ENCODE results near the gene IL1RL1.

The IL1RL1 gene

GRCh38 chr2:102337012-102337411, 25.6 kb downstream of the IL1RL1 start:
- no peak for DNase-seq (ENCODE audit: low spot score)

DNA sequence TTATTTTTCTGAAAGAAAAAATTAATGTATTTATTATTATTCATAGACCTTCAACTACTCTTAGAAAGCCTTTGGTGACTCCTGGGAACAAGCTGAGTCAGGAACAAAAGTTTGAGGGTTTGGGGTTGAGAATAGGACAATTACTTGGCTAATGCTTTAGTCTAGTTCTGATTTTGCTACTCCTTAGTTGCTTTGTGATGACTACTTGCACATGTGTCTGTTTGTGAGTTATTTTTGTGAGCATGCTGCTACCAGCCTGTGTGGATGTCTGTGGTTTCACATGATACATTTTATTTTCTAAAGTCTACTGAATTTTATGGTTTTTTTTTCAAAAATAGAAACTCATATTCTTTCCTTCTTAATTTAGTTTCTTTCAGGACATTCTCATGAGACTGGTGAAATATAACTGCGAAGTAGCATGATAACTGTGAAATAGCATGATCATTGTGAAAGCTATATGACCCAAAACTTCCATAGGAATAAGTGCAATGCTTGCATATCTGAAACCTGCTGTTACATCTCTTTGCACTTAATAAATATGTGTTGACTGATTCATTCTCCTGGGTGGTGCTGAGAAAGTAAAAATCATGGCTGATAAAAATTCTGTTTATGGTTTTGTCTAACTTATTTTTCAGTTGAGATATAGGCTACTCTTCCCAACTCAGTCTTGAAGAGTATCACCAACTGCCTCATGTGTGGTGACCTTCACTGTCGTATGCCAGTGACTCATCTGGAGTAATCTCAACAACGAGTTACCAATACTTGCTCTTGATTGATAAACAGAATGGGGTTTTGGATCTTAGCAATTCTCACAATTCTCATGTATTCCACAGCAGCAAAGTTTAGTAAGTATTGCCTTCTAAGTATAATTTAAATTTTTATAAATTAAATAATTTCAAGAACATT, 26.4 kb downstream of the IL1RL1 start:
- DNase-seq (ENCODE audit: low spot score): no peak

- DNase-seq (ENCODE audit: low spot score): no peak
Observed at GRCh38 chr2:102340778-102341177, 29.4 kb downstream of the IL1RL1 start.

- DNase-seq (ENCODE audit: low spot score): no peak
Observed at GRCh38 chr2:102342888-102343287, 31.5 kb downstream of the IL1RL1 start.

DNA sequence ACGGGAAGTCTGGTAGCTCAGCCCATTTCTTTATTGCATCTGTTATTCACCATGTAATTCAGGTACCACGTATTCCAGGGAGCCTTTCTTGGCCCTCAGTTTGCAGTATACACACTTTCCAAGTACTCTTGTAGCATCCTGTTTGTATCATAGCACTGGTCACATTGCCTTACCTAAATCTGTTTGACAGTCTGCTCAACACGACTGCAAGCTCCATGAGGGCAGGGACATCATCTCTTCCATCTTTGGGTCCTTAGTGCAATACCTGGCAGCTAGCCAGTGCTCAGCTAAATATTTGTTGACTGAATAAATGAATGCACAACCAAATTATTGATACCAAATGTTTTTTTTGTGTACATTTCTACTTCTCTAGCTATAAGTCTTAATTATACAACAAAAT, 33.0 kb downstream of the IL1RL1 start:
- no peak for DNase-seq (ENCODE audit: low spot score)

- DNase-seq (ENCODE audit: low spot score): no peak
Observed at GRCh38 chr2:102345329-102345920, 34.1 kb downstream of the IL1RL1 start.

DNA sequence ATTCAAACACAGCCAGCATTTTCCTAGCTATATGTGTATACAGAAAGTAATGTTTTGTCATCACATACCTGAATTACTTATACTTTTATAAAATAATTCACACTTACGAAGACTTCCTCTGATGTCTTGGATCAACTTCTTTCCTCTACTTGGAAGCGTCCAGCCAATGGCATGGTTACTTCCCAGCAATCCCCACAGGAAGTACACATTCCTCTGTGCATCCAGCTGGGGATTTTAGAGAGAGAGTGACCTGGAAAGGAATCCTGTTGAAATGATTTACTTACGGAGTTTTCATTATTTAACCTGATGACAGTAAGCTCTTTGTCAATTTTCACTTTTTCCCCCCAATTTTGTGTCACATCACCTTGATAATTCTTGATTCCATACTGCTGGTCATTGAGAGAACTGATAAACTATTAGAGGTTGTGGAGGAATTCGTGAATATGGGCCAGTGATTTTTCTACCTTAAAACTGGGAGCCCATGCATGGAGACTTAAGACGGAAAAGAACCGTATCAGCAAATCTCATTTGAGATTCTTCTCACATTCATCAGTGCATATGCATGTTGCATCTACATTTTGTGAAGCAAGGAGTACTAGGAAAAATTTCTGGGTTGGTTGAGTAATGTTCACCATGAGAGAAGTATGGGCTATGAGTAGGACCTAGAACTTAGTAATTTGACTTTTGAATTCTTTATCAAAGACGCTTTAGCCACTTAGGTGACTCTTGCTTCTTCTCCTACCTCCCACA, 35.2 kb downstream of the IL1RL1 start:
- no peak for DNase-seq (ENCODE audit: low spot score)

DNA sequence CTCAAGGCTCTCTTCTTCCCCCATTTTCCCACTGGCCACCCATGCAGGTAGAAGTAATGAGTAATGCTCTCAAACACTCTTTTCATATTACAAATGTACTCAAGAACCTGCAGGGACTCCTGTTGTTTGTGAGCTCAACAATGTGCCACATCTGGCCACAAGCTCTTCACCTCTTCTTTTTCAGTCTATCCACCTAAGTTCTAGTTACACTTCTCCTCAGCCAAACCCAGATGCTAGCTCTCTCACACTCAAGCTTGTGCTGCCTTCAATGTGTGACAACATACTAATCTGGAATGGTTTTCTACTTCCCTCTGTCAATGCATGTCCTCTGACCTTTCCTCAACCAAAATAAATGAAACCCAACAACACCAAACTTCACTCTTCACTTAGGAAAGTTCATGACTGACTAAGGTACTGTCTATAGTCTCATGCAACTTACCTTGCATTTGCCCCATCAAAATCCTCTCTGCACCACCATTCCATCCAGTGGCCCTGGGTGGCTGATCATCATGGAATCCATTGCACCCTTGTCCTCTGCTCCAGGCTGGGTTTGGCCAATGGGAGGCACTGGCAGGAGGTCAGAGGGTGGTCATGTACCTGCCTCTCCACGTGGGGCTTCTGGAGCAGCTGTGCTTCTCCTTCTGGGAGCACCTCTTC, 38.9 kb downstream of the IL1RL1 start:
- DNase-seq (ENCODE audit: low spot score): no peak

DNA sequence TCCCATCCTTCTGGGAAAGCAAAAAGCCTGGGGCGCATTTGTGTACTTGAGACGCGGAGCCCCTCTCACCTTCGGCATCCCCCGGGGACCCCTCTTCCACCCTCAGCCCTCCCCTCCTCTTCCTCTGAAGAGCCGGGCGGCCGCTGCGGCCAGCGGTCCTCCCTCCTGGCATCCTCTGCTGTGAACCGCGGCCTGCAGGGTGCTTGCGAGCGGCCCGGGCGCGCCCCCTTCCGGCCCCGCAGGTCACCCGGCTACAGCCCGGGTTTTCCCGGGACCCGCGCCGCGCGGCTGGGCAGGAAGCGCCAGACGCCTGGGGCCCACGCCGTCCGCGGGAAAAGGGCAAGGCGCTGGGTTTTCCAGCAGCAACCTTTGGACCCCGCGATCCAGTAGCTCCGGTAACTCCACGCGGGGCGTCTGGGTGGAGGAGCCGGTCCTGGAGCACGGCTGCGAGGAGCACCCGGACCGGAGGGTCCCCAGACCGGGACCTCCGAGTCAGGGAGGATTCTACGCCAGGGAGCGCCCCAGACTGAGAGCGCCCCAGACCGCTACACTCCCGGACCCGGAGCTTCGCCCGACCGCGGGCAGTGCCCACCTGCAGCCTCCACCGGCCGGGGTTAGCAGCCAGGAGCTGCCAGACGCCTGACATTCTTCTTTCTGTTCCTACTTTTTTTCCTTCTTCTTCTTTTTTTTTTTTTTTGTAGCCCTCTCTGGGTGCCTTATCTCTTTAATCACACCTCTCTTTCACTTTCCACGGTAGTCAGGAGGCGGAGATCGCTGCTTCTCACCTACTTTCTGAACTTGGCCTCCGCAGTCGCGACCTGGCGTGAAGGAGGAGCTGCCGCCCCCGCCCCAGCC, 44.4 kb downstream of the IL1RL1 start, which contains the start of gene IL18R1:
Gene IL18R1 (plus strand): TSS at position 271 of the 855 bp plus-strand sequence. CDS start 6,865 bp downstream, outside the sequence.
- DNase-seq (ENCODE audit: low spot score): no peak

DNA sequence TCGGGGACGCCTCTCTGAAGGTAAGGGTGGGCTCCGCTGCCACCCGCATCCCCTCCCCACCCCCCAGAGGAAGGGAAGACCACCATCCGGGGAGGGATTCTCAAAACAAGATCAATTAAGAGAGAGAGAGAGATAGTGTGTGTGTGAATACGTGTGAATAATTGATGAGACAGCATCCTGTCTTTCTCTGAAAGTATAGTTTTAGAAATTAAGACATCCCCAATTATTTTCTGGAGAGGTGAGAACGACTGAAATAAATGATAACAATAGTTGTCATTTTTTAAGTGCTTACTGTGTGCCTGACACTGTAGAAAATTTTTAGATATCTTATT, 45.0 kb downstream of the IL1RL1 start:
- no peak for DNase-seq (ENCODE audit: low spot score)

GRCh38 chr2:102356741-102357140, 45.4 kb downstream of the IL1RL1 start:
- no peak for DNase-seq (ENCODE audit: low spot score)

GRCh38 chr2:102357937-102358336, 46.6 kb downstream of the IL1RL1 start:
- no peak for DNase-seq (ENCODE audit: low spot score)

- no peak for DNase-seq (ENCODE audit: low spot score)
Observed at GRCh38 chr2:102358496-102358895, 47.1 kb downstream of the IL1RL1 start.

GRCh38 chr2:102359527-102359926, 48.2 kb downstream of the IL1RL1 start:
- no peak for DNase-seq (ENCODE audit: low spot score)

DNA sequence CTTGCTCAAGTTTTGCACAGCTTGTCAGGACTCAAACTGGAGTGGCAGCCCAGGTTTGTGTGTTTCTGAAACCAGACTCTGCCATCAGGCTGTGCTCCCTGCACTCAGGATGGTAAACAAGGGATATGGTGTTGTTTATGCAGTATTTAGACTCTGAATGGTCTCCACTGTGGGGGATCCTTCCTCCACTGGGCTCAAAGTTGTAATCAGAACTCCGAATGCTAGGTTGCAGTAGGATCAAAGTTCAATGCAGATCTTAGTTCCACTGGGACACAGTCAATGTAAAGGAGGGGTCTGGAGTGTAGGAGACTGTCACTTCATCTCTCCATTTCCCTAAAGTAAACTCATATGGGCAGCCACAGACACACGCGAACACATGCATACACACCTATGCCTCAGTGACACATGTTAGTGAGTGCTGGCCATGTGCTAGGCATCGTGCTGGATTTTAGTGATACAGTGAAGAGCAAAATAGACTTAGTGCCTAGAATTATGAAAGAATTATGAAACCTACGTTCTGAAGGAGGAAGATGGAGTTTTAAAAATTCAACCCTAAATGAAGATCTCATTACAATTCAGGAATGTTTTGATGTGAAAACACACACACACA, 50.4 kb downstream of the IL1RL1 start:
- no peak for DNase-seq (ENCODE audit: low spot score)

- no peak for DNase-seq (ENCODE audit: low spot score)
Observed at GRCh38 chr2:102365763-102366162, 54.4 kb downstream of the IL1RL1 start.

DNA sequence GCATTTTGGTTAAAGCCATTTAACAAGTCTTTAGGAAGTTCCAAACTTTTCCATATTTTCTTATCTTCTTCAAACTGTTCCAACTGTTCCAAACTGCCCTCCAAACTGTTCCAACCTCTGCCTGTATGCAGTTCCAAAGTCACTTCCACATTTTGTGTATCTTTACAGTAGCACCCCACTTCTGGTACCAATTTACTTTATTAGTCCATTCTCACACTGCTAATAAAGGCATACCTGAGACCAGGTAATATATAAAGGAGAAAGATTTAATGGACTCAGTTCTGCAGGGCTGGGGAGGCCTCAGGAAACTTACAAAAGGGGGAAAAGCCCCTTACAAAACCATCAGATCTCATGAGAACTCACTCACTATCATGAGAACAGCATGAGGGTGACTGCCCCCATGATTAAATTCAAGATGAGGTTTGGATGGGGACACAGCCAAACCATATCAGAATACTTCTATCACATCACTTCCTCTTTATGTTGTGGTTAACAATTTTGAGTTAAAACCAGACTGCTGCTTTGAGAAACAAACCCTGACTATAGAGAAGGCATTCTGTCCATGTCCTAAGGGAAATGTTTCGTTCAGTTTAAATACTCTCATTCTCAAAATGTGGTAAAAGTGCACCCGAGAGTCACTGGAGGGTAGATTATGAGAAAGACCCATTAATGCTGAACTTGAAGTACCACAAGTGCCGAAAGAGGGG, 55.2 kb downstream of the IL1RL1 start:
- no peak for DNase-seq (ENCODE audit: low spot score)

DNA sequence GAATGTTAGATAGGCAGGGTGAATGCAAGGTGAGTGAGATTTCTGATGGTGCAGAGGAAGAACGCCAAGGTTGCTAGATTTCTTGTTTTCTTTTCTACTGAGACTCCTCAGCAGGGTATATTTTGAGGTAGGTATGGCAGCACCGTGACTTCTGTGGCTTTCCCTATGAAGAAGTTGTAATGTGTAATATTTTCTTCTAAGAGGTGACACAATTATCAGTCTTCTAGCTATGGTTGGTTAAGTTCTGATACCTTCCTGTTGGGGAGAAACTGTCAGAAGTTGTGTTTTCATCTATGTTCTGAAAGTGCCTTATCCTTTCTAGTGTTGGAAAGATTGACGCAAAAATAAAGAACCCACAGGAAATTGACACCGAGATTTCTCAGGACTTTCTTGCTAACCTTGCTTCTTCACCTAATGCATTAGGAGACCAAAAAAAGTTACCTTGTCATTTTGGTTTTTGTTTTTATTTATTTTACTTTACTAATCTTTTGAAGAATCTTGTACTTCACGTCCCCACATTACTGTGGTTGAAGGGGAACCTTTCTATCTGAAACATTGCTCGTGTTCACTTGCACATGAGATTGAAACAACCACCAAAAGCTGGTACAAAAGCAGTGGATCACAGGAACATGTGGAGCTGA, 56.1 kb downstream of the IL1RL1 start:
- DNase-seq (ENCODE audit: low spot score): no peak

DNA sequence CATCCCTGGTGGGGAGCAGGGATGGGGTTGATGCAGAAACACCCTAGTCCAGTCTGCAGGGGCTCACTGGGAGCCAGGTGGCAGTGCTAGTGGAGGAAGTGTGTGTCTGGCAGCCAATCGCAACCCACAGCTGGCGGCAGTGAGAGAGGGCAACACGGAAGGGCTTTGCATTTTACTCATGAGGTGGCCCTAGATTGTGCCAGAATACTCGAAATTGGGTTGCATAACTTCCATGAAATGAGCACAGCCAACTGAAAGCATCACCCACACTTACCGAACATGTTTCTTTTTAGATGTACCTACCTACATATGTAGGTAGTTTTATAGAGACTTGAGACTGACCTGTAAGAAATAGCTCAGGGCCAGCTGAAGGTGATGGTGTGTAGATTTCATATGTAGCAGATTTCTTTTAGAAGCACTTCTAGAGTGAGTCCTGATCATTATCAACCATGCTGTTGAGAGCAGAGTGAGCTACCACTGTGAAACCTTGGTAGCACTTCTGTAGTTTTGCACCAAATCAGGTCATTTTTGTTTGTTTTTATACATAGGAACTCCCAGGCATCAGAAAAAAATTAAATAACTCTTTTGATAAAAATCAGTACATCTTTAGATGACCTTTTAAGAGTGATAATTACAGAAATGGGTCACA, 57.2 kb downstream of the IL1RL1 start:
- no peak for DNase-seq (ENCODE audit: low spot score)

All from hematopoietic multipotent progenitor cell treated with erythropoietin and hydrocortisone succinate and interleukin-3 and kit ligand, for 17 days (in vitro differentiated cells).